GM23338 (cell line): ENCODE measurements around the gene MYOD1. TPM values are rescaled to one million over a fixed set of nuclear protein-coding genes. Genes with fewer than 3 reads are reported as not detected.

Experiments
- ATAC-seq: fragments of 200-7000 bp; cut with Tn5 transposase; 3 replicates; pipeline ENCODE4 v1.9.1; 2020
- DNase-seq: peaks from one replicate; pipeline ENCODE4 v3.0.0-alpha.2; 2015; ENCODE audit warnings: low spot score
- H2AFZ ChIP-seq: fragments of 200-600 bp; sonication (generic); 2 replicates; pipeline ENCODE4 v1.8.0; 2016; ENCODE audit warnings: antibody characterized with exemption, mild to moderate bottlenecking, moderate library complexity
- H3F3A ChIP-seq: fragments of 200-600 bp; sonication (generic); replicated peaks from 2 replicates; pipeline ENCODE4 v1.8.0; 2017; ENCODE audit warnings: antibody characterized with exemption, mixed run types, low read depth
- H3K27ac ChIP-seq: fragments of 200-600 bp; sonication (generic); 2 replicates; pipeline ENCODE4 v1.6.1; 2016; ENCODE audit warnings: low read depth
- H3K27me3 ChIP-seq: fragments of 200-600 bp; sonication (generic); 2 replicates; pipeline ENCODE4 v1.8.0; 2016; ENCODE audit warnings: mild to moderate bottlenecking, mixed run types, moderate library complexity; ENCODE audit not compliant: insufficient read depth
- H3K36me3 ChIP-seq: fragments of 200-600 bp; sonication (generic); 2 replicates; pipeline ENCODE4 v1.8.0; 2016; ENCODE audit warnings: mild to moderate bottlenecking; ENCODE audit not compliant: insufficient read depth
- H3K4me1 ChIP-seq: fragments of 200-600 bp; sonication (generic); 2 replicates; pipeline ENCODE4 v1.8.0; 2016; ENCODE audit warnings: mild to moderate bottlenecking, moderate library complexity; ENCODE audit not compliant: insufficient read depth
- H3K4me2 ChIP-seq: fragments of 200-600 bp; sonication (generic); 2 replicates; pipeline ENCODE4 v1.7.1; 2017; ENCODE audit warnings: mixed run types
- H3K4me3 ChIP-seq: fragments of 200-600 bp; sonication (generic); 2 replicates; pipeline ENCODE4 v1.6.1; 2016; ENCODE audit warnings: mixed run types
- H3K79me2 ChIP-seq: fragments of 200-600 bp; sonication (generic); replicated peaks from 2 replicates; pipeline ENCODE4 v1.8.0; 2017; ENCODE audit warnings: mild to moderate bottlenecking; ENCODE audit not compliant: insufficient read depth
- H3K9me2 ChIP-seq: fragments of 200-600 bp; sonication (generic); 2 replicates; pipeline ENCODE4 v1.8.0; 2017; ENCODE audit not compliant: insufficient read depth
- H4K20me1 ChIP-seq: fragments of 200-600 bp; sonication (generic); replicated peaks from 2 replicates; pipeline ENCODE4 v1.8.0; 2017; ENCODE audit warnings: mild to moderate bottlenecking; ENCODE audit not compliant: insufficient read depth
- H3K27ac Mint-ChIP-seq: 2 replicates; pipeline ENCODE4 v1.8.0; 2020; ENCODE audit warnings: inconsistent platforms, mild to moderate bottlenecking, moderate library complexity, mixed read lengths
- H3K27me3 Mint-ChIP-seq: 3 replicates; pipeline ENCODE4 v1.8.0; 2022; ENCODE audit warnings: low read depth, mild to moderate bottlenecking, moderate library complexity, mixed read lengths, inconsistent platforms; ENCODE audit not compliant: insufficient read depth, poor library complexity
- H3K36me3 Mint-ChIP-seq: 3 replicates; pipeline ENCODE4 v1.8.0; 2021; ENCODE audit warnings: low read depth, mild to moderate bottlenecking, inconsistent platforms, moderate library complexity, mixed read lengths
- H3K4me1 Mint-ChIP-seq: 3 replicates; pipeline ENCODE4 v1.8.0; 2020; ENCODE audit warnings: mild to moderate bottlenecking, inconsistent platforms, mixed read lengths
- H3K4me3 Mint-ChIP-seq: 3 replicates; pipeline ENCODE4 v1.8.0; 2021; ENCODE audit warnings: moderate library complexity, mild to moderate bottlenecking, inconsistent platforms, mixed read lengths
- H3K9me3 Mint-ChIP-seq: 3 replicates; pipeline ENCODE4 v1.8.0; 2020; ENCODE audit warnings: moderate library complexity, mild to moderate bottlenecking, inconsistent platforms, mixed read lengths
- CREB1 ChIP-seq: fragments of 250-450 bp; sonication (Bioruptor Pico); IDR thresholded peaks from 2 replicates; pipeline ENCODE4 v1.5.0; 2020; ENCODE audit warnings: low read depth, mild to moderate bottlenecking, moderate library complexity
- EZH2 ChIP-seq: fragments of 200-600 bp; sonication (generic); IDR thresholded peaks from one replicate; pipeline ENCODE4 v1.8.0; 2017; ENCODE audit warnings: antibody characterized with exemption, mild to moderate bottlenecking, low read depth; ENCODE audit not compliant: unreplicated experiment
- EZH2phosphoT487 ChIP-seq: fragments of 200-600 bp; sonication (generic); IDR thresholded peaks from one replicate; pipeline ENCODE4 v1.8.1; 2018; ENCODE audit warnings: antibody characterized with exemption; ENCODE audit not compliant: unreplicated experiment
- JUNB ChIP-seq: IDR thresholded peaks from one replicate; pipeline ENCODE4 v1.6.1; 2016; ENCODE audit warnings: antibody characterized with exemption; ENCODE audit not compliant: unreplicated experiment
- NANOG ChIP-seq: IDR thresholded peaks from 2 replicates; pipeline ENCODE4 v1.6.1; 2016; ENCODE audit warnings: antibody characterized with exemption, borderline replicate concordance
- POLR2AphosphoS5 ChIP-seq: IDR thresholded peaks from 2 replicates; pipeline ENCODE4 v1.6.1; 2016; ENCODE audit warnings: antibody characterized with exemption, low read depth
- STAT1 ChIP-seq: IDR thresholded peaks from one replicate; pipeline ENCODE4 v1.6.1; 2016; ENCODE audit warnings: antibody characterized with exemption; ENCODE audit not compliant: unreplicated experiment
- ZNF114 ChIP-seq: fragments of 250-450 bp; sonication (Bioruptor Pico); IDR thresholded peaks from 2 replicates; pipeline ENCODE4 v1.5.0; 2020; ENCODE audit warnings: mild to moderate bottlenecking, moderate library complexity
- ZNF331 ChIP-seq: fragments of 250-450 bp; sonication (Bioruptor Pico); IDR thresholded peaks from 2 replicates; pipeline ENCODE4 v1.5.0; 2020; ENCODE audit warnings: low read depth, mild to moderate bottlenecking, moderate library complexity
- long read RNA-seq: library from polyadenylated mRNA; unstranded; transcript quantifications from one replicate; pipeline ENCODE4 v2.0.0, GENCODE V29; 2020; ENCODE audit not compliant: unreplicated experiment
- polyA plus RNA-seq: library from polyadenylated mRNA; unstranded; fragments of >200 nt; fragmentation: Nextera tagmentation; extraction: Ambion mirVana; gene quantifications from 2 replicates; pipeline ENCODE4 v1.2.1, GENCODE V29; 2016
- total RNA-seq: library from RNA; depleted of rRNA; stranded (reverse); fragments of >200 nt; shearing (Covaris generic); gene quantifications from 2 replicates; pipeline ENCODE4 v1.2.3, GENCODE V29; 2014; rRNA removed
- TF ChIP-seq, protein P1 (sequence below), 2 experiments: fragments of 200-600 bp in 1 of 2; sonication (generic) in 1 of 2; conservative IDR thresholded peaks; 2 replicates each; pipeline versions ENCODE4 v1.5.1 to v1.6.1; 2016 to 2017; ENCODE audit warnings: antibody characterized with exemption in 2 of 2, low read depth in 2 of 2, mild to moderate bottlenecking in 2 of 2, moderate library complexity in 1 of 2
- TF ChIP-seq, protein P2 (sequence below): fragments of 250-450 bp; sonication (Bioruptor Pico); IDR thresholded peaks from 2 replicates; pipeline ENCODE4 v1.5.0; 2020; ENCODE audit warnings: mild to moderate bottlenecking, moderate library complexity

Gene MYOD1
- total RNA-seq (not detected in 2 replicates), polyA plus RNA-seq (not detected in 2 replicates)
- long read RNA-seq, result 0 reads

DNA sequence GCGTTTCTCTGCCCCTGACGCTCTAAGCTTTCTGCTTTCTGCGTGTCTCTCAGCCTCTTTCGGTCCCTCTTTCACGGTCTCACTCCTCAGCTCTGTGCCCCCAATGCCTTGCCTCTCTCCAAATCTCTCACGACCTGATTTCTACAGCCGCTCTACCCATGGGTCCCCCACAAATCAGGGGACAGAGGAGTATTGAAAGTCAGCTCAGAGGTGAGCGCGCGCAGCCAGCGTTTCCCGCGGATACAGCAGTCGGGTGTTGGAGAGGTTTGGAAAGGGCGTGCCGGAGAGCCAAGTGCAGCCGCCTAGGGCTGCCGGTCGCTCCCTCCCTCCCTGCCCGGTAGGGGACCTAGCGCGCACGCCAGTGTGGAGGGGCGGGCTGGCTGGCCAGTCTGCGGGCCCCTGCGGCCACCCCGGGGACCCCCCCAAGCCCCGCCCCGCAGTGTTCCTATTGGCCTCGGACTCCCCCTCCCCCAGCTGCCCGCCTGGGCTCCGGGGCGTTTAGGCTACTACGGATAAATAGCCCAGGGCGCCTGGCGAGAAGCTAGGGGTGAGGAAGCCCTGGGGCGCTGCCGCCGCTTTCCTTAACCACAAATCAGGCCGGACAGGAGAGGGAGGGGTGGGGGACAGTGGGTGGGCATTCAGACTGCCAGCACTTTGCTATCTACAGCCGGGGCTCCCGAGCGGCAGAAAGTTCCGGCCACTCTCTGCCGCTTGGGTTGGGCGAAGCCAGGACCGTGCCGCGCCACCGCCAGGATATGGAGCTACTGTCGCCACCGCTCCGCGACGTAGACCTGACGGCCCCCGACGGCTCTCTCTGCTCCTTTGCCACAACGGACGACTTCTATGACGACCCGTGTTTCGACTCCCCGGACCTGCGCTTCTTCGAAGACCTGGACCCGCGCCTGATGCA is at the start of gene MYOD1:
Gene MYOD1 (plus strand): TSS at position 544 of the 910 bp plus-strand sequence. CDS start 212 bp downstream, at position 756.
- Histone ChIP-seq H3K27me3 (peaks cover 100% of the 10 kb centered on the region), H3F3A (no peaks in the 10 kb centered on the region), H3K36me3 (no peaks in the 10 kb centered on the region), H2AFZ (peak within 1 kb of the TSS; percentile 96), H3K4me3 (peak within 1 kb of the TSS; percentile 70), H3K4me2 (peak within 1 kb of the TSS; percentile 94), H4K20me1 (no peaks in the 10 kb centered on the region; the same call in 1 of the 2 replicates), H3K79me2 (no peaks in the 10 kb centered on the region), H3K9me2 (no peaks in the 10 kb centered on the region), H3K4me1 (peaks cover 7% of the 10 kb centered on the region; the same call in 1 of the 2 replicates), H3K27ac (no peak within 1 kb of the TSS)
- ATAC-seq (peak; percentile 58), DNase-seq (peak; percentile 79)
- peaks cover 10% of the 10 kb centered on the region for H3K4me1 Mint-ChIP-seq
- no peaks in the 10 kb centered on the region for H3K36me3 Mint-ChIP-seq
- peak within 1 kb of the TSS; percentile 71 for H3K4me3 Mint-ChIP-seq
- H3K27ac Mint-ChIP-seq, result no peak within 1 kb of the TSS
- peak; percentile 94 for TF ChIP-seq EZH2
- no peak for TF ChIP-seq ZNF114
- peak; percentile 50 for TF ChIP-seq EZH2phosphoT487
- H3K27me3 Mint-ChIP-seq, result peaks cover 41% of the 10 kb centered on the region
- no peaks in the 10 kb centered on the region for H3K9me3 Mint-ChIP-seq

DNA sequence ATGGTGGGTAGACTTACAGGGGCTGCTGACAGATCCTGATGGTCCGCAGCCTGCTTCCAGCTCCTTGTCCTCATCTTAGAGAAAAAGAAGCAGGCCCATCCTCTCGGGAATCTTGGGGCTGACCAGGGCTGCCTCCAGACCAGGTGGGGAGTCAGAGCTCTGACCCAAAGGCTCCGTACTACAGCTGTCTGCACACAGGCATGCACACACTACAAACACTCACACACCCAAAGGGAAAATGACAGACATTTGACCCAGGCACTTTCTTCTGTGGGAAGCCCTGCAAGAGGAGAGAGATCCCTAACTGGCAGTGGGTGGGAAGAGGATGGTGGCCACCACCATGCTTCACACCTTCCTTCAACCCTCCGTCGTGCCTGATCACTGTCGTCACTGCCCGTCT is 46.9 kb upstream of the MYOD1 start:
- Mint-ChIP-seq H3K9me3 (peaks cover 19% of the 10 kb centered on the region), H3K4me3 (no peak overlapping the region), H3K27ac (no peak overlapping the region), H3K36me3 (no peaks in the 10 kb centered on the region; the same call in 2 of the 3 replicates), H3K4me1 (no peaks in the 10 kb centered on the region), H3K27me3 (peaks cover 5% of the 10 kb centered on the region)
- Histone ChIP-seq H3K27ac (no peak overlapping the region), H3K9me2 (peaks cover 5% of the 10 kb centered on the region; the same call in 1 of the 2 replicates), H3F3A (no peaks in the 10 kb centered on the region), H3K4me2 (no peak overlapping the region), H4K20me1 (no peaks in the 10 kb centered on the region), H3K4me1 (no peaks in the 10 kb centered on the region), H3K36me3 (no peaks in the 10 kb centered on the region), H3K4me3 (no peak overlapping the region), H2AFZ (no peak overlapping the region), H3K79me2 (no peaks in the 10 kb centered on the region), H3K27me3 (peaks cover 11% of the 10 kb centered on the region; the same call in 1 of the 2 replicates)
- DNase-seq (no peak), ATAC-seq (no peak)
- no peak for TF ChIP-seq NANOG
- TF ChIP-seq EZH2, result no peak
- TF ChIP-seq EZH2phosphoT487, result no peak
- TF ChIP-seq CREB1 (CRISPR knock-in tag), result no peak
- no peak for TF ChIP-seq ZNF114
- TF ChIP-seq, protein P1, sequence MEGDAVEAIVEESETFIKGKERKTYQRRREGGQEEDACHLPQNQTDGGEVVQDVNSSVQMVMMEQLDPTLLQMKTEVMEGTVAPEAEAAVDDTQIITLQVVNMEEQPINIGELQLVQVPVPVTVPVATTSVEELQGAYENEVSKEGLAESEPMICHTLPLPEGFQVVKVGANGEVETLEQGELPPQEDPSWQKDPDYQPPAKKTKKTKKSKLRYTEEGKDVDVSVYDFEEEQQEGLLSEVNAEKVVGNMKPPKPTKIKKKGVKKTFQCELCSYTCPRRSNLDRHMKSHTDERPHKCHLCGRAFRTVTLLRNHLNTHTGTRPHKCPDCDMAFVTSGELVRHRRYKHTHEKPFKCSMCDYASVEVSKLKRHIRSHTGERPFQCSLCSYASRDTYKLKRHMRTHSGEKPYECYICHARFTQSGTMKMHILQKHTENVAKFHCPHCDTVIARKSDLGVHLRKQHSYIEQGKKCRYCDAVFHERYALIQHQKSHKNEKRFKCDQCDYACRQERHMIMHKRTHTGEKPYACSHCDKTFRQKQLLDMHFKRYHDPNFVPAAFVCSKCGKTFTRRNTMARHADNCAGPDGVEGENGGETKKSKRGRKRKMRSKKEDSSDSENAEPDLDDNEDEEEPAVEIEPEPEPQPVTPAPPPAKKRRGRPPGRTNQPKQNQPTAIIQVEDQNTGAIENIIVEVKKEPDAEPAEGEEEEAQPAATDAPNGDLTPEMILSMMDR (conservative IDR thresholded peaks at IDR 0.05; ENCODE audit: low read depth in 2 of 2), result no peak
- TF ChIP-seq, protein P2, sequence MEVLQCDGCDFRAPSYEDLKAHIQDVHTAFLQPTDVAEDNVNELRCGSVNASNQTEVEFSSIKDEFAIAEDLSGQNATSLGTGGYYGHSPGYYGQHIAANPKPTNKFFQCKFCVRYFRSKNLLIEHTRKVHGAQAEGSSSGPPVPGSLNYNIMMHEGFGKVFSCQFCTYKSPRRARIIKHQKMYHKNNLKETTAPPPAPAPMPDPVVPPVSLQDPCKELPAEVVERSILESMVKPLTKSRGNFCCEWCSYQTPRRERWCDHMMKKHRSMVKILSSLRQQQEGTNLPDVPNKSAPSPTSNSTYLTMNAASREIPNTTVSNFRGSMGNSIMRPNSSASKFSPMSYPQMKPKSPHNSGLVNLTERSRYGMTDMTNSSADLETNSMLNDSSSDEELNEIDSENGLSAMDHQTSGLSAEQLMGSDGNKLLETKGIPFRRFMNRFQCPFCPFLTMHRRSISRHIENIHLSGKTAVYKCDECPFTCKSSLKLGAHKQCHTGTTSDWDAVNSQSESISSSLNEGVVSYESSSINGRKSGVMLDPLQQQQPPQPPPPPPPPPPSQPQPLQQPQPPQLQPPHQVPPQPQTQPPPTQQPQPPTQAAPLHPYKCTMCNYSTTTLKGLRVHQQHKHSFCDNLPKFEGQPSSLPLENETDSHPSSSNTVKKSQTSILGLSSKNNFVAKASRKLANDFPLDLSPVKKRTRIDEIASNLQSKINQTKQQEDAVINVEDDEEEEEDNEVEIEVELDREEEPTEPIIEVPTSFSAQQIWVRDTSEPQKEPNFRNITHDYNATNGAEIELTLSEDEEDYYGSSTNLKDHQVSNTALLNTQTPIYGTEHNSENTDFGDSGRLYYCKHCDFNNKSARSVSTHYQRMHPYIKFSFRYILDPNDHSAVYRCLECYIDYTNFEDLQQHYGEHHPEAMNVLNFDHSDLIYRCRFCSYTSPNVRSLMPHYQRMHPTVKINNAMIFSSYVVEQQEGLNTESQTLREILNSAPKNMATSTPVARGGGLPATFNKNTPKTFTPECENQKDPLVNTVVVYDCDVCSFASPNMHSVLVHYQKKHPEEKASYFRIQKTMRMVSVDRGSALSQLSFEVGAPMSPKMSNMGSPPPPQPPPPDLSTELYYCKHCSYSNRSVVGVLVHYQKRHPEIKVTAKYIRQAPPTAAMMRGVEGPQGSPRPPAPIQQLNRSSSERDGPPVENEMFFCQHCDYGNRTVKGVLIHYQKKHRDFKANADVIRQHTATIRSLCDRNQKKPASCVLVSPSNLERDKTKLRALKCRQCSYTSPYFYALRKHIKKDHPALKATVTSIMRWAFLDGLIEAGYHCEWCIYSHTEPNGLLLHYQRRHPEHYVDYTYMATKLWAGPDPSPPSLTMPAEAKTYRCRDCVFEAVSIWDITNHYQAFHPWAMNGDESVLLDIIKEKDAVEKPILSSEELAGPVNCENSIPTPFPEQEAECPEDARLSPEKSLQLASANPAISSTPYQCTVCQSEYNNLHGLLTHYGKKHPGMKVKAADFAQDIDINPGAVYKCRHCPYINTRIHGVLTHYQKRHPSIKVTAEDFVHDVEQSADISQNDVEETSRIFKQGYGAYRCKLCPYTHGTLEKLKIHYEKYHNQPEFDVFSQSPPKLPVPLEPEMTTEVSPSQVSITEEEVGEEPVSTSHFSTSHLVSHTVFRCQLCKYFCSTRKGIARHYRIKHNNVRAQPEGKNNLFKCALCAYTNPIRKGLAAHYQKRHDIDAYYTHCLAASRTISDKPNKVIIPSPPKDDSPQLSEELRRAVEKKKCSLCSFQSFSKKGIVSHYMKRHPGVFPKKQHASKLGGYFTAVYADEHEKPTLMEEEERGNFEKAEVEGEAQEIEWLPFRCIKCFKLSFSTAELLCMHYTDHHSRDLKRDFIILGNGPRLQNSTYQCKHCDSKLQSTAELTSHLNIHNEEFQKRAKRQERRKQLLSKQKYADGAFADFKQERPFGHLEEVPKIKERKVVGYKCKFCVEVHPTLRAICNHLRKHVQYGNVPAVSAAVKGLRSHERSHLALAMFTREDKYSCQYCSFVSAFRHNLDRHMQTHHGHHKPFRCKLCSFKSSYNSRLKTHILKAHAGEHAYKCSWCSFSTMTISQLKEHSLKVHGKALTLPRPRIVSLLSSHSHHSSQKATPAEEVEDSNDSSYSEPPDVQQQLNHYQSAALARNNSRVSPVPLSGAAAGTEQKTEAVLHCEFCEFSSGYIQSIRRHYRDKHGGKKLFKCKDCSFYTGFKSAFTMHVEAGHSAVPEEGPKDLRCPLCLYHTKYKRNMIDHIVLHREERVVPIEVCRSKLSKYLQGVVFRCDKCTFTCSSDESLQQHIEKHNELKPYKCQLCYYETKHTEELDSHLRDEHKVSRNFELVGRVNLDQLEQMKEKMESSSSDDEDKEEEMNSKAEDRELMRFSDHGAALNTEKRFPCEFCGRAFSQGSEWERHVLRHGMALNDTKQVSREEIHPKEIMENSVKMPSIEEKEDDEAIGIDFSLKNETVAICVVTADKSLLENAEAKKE, result no peak
- no peak for TF ChIP-seq POLR2AphosphoS5
- no peak for TF ChIP-seq ZNF331 (CRISPR knock-in tag)
- TF ChIP-seq JUNB, result no peak
- TF ChIP-seq STAT1, result no peak
